Measurements from ENCODE around the gene HMX1.

Gene HMX1

DNA sequence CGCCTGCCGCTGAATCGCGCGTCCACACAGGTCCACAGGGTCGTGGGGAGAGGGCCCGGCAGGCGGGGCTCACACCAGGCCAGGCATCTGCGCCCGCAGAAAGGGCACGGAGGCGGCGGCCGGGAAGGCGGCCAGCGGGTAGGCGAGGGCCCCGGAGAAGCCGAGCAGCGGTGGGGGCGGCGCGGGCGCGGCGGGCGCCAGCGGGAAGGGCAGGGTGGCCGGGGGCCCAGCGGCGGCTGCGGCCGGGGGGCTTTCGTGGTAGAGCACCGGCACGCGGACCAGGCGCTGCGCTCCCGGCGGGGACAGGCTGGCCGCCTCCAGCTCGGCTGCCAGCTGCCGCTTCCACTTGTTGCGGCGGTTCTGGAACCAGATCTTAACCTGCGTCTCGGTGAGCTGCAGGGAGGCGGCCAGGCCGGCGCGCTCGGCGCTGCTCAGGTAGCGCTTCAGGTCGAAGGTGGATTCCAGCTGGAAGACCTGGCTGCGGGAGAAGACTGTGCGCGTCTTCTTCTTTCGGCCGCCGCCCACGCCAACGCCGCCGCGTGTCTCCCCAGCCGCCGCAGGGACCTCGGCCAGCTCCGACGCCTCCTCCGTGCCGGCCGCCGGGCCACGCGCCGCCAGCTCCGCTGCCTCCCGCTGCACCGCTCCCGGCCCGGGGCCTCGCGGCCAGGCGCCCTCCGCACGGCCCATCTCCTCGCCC lies 3.9 kb downstream of the HMX1 start:
- no peak for DNase-seq

DNA sequence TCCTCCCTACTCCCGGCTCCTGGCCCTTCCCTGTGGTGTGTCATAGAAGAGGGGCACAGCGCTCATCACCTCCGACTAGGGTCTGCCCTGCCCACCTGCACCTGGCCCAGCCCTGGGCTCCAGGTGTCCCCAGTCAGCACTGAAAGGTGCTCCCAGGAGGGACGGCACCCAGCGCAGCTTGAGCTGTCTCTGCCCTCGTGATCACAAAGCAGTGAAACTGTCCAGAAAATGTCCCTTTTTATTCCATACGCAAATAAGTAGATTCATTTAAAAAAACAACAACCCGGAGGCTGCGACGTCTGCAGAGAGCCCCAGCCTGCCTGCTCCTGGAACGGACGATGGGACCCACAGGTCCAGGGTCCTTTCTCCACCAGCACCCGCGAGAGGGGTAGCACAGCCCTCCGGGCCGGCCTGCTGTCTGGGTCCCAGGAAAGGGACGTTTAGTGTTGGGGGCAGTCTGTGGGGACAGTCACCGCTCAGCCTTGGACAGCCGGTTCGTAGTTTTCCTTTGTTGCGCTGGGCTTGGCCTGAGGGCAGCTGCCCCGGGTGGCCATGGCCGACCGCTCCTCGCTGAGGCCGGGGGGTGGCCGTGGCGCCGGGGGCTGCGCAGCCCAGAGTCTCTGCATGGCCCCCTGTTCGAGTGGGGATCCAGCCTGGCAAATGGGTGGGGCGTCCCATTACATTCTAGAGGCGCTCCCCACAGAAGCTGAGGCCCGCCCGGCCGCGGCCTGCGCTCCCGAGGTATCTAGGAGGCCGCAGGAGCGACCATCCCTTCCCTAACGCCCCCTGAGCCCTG lies 4.6 kb downstream of the HMX1 start:
- no peak for DNase-seq

DNA sequence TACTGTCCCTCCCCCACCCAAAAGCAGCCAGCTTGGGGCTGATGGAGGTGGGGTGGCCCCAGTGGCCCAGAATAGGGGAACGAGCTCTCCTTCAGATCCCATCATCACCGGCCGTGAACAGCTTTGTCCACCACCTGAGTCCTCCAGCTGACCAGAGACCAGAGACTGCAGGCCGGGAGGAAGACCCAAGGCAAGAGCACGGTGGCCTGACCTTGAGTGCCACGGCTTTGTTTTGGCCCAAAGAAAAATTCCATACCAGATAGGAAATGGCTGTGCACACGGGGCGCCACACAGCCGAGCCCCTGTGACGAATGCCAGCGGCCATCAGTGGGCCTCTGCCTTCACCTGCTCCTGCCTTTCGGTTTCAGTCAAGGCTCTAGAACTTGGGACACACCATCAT lies 5.2 kb downstream of the HMX1 start:
- DNase-seq: no peak

DNA sequence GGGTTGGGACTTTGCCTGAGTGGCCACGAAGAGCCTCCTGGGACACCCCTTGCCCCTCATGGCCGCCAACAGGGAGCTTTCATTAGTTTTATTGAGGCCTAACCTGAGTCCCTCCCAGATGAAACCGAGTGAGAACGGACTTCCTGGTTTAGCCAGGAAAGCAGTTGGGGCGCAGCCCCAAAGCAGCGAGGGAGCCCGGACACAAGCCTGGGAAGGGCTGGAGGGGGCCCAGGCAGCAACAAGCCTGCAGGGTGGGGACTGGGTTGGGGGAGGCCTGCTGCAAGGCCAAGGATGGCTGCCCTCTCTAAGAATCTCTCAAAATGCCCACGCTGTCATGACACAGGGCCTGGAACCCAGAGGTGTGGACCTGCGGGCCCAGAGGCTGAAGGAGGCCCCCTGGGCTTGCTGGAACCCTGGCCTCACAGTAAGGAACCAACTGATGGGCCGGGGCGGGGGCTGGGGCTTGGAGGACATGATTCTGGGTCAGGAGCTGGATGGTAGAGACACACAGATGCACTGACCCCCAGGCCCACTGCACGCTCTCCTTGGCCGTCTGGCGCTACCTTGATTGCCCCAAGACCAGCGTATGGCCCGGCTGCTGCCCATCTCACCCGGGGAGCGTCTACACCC lies 5.8 kb downstream of the HMX1 start:
- DNase-seq: no peak

DNA sequence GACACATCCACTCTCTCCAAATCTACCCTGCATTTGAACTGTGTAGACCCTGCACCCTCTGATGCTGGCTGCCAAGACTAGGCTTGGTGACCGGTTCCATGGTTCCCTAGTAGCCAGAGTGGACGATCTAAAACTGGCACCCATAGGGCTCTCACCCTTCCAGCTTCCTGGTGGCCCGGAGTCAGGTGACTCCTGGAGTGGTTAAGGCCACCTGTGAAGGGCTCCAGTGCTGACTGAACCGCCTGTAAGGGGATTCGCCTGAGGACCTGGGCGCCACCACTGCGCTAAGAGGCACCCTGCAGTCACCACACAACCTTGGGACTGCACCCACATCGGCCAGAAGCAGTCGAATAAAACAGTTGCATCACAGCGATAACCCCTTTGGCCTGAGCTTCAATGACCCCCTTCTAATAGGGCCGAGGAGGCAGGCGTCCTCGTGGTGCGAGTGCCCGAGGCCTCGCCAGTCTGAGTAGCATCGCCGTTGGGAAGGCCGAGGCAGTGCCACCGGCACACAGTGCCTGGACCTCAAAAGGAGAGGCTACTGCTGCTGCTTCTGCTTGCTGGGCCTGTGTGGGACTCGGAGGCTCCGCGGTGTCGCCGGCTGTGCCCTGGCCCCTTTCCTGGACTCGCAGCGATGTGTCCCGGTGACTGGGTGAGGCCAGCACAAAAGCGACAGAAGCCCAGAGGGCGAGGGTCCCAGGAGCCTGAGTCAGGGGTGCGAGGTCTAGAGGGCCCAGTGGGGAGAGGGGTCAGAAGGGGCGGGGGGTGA lies 6.5 kb downstream of the HMX1 start:
- no peak for DNase-seq

DNA sequence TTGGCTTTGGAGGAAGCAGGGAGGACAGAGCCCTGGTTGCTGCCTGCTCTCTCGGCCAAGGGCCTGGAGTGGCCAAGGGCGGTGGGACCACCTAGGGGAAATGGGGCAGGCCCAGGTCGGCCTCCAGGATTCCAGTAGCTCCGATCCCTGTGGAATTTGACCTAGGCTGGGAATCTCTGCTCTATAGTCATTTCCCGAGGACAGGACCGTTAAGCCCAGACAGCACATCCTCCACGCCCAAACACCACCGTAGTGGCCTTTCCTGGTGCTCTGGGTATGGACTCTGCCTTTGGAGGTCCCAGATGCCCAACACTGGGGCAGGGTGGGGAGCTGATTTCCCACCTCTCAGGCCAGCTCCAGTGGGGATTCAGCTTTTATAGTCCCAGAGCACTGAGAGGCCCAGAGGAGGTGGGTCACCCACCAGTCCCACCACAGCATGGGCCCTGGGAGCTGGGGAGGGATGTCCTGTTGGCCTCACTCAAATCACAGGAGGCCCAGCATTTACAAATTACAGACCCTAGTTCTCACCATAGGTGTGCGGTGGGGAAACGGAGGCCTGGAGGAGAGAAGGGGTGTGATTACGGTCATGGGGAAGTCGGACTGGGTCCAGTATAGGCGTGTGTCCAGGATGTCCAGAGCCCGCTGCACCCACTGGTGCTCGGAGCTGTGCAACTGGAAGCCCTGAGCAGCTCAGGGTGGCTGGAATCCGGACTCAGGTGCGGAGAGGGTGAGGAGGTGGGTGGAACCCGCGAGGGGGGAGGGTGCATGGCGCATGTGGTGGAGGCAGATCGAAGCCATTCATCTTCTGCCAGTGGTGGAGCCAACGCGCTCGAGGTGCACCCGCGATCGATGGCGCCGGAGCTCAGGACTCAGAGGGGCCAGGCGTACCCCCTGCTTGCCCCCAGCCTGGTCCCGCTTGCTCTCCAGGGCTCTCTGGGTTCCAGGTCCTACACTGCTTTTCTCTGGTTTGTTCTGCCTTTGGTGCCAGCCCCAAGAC lies 7.7 kb downstream of the HMX1 start:
- DNase-seq: no peak

DNA sequence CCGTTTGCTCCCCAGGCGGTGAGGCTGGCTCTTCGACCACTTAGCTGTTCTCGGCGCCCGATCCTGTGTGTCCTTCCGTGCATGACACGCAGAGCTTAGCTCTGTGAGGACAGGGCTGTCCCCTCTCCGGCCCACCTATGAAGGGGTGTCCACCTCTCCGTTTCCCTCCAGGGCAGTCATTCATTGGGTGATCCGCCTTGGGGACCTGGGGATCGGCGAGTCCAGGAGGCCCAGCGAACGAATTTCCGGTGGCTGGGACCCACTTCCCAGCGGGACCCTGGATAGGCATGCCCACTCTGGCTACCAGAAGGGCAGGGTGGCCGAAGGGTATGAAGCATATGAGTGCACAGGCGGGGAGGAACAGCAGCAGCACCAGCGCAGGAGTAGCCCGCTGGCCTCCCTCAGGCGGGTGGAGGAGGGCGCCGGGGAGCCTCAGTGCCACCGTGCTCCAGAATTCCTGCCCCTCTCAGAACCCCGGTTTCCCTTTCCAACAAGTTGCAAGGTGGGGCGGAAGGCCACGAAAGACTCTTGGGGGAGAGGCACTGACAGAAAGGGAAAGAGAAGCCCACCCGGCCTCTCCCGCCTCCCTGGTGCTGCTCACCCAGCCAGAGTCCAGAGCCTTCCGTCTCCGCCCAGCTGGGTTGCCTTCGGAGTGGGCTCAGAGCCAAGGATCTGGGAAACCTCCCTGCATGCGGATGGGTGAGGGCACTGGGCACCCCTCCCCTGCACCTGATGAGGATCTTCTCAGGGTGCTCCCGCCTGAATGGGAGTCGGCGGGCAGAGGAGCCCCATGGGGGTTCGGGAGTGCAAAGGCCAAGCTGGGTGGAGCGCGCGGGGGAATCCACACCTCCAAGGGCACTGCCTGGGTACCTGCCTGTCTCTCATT lies 8.6 kb downstream of the HMX1 start:
- no peak for DNase-seq

DNA sequence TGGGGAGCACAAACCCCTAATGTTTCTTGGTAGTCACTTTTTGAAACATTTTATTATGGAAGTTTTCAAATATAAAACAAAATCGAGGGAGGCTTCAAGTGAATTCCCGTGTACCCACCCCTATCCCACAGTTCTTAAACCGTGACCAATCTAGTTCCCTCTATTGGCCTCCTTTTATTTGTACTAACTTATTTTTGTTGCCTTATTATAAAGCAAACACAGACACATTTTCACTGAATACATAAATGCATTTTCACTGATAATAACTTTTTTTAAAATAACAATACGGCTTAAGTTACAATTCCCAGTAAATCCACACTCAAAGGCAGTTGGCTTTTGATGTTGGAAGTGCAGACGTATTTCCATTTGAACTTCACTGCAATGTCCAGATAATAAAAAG lies 9.3 kb downstream of the HMX1 start:
- DNase-seq: no peak

DNA sequence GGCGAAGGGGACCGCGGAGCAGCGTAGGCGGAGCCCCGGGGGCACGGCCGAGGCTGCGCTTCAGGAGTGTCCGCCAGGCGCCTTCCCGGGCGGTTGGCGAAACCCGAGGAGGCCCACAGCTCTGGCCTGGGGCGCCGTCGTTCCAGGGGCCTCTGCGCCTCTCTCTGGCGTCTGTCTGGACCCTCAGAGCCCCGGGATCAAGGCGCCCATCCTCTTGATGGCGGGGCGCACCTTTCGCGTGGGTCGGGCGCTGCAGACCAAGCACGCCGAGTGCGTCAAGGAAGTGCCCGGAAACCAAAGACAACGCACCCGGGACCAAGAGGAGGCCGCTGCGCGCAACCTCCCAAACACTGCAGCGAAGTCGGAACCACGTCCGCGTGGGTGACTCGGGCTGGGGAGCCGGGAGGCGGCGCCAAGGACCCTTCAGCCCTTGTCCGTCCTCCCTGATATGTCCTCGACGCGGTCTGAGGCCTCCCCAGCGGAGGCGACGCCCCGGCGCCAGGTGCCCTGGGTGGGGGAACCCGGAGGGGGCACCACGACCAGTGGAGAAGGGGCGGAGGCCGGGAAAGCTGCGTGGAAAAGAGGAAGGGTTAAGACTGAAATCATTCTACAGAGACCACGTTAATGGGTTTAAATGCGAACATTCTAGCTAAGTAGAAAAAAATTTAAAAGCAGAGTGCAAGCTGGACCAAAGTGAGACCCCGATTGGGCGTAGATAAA lies 9.9 kb downstream of the HMX1 start:
- no peak for DNase-seq

DNA sequence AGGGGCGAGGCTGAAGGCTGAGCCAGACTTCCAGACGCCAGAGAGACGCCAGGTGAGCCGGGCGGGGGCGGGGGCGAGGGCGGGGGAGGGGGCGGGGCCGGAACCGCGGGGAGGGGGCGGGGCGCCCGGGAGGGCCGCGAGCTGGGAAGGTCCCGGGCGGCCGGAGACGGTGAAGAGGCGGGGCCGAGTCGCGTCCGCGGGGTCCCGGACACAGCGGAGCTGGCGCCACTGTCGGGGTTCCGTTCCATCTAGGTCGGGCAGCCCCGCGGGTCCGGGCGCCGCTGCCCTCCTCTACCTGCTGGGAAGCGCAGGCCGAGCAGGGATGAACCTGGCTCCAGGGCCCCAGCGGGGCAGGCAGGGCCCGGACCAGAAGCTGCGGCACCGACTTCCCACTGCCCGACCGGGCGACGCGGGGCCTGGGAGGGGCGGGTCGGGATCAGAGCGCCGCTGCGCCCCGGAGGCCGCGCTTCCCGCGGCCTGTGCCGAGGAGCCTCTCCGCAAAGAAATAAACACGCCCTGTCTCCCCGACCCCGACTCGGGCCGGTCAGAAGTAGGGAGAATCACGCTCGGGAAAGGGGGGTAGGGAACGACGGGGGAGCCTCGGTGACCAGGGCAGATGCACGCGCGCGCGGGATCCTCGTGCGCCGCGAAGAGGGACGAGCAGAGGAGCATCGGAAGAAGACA lies 10.6 kb downstream of the HMX1 start:
- DNase-seq: no peak

DNA sequence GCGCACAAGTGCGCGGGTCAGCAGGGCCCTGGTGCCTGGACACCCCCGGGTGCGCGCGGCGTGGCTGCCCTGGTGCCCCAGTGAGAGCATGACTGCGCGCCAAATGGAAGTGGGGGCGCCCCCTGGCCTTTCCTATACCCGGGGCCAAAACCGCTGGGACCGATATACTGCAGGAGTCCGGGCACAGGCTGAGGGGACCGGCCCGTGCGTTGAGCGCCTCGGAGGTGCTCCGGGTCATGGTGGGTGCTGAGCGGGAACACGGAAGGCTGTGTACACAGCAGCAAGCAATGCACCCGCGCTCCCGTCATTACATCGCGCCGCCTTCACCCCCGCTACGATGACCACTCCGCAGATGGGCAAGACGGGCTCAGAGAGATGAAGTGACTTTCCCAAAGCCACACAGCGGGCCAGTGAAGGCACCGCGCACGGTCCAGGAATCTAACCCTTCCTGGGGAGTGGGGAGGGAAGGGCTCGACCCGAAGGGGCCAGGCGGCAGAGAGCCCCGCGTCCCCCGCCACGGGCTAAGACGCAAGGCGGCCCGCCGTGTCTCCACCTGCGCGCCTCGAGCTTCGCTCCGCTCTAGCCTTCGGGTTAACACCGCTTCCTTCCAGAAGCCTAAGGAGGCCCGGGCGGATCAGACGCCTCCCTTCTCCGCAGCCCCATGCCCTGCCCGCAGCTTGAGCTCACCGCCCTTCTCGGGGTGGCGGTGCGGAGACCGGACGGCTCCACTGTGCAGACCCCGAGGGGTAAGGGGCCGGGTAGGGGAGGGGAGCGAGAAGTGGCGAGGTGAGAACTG lies 11.3 kb downstream of the HMX1 start:
- no peak for DNase-seq

DNA sequence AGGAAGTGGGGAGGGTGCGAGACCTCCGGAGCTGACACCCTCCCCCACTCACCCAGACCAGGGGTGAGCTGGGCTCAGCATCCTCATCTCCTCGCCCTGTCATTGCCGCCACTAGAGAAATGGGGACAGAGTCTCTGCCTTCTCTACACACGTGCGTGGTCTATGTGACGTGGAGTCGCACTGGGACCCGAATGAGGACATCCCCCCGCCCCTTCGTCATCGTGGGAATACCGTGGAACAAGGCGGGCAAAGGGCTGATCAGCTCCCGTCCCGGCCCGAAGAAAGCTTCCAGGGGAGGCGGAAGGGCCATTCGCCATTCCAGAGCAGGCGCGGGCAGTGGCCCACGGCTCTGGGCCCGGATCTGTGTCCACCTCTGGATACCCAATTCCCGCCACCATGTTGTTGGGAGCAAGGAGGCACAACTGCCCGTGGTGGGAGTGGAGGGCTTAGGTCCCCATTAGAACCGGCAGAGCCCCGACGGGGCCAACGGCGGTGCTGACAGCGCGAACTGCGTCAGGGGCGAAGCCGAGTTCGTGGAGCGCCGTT lies 12.0 kb downstream of the HMX1 start:
- no peak for DNase-seq

DNA sequence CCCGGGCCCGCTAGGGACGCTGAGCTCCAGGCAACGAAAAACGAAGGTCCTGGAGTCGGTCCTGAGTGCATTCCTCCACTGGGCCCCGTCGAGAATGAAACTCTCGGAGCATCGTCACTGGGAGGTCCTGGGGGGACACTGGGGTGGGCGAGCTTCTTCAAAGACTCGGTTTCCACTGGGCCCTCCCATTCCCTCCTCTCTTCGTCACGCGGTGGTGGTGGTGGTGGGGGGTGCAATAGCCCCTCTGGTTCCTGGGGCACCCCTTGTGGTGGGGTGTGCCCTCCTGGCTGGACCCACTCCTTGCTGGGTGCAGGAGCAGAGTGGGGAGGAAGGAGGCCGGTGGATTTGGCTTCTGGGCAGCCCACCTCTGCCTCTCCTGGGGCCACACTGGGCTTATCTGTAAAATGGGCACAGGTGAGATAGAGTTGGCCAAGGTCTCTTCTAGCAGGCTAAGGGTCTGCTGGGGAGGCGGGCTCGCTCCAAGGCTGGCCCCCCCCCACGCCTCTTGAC lies 12.9 kb downstream of the HMX1 start:
- DNase-seq: no peak

DNA sequence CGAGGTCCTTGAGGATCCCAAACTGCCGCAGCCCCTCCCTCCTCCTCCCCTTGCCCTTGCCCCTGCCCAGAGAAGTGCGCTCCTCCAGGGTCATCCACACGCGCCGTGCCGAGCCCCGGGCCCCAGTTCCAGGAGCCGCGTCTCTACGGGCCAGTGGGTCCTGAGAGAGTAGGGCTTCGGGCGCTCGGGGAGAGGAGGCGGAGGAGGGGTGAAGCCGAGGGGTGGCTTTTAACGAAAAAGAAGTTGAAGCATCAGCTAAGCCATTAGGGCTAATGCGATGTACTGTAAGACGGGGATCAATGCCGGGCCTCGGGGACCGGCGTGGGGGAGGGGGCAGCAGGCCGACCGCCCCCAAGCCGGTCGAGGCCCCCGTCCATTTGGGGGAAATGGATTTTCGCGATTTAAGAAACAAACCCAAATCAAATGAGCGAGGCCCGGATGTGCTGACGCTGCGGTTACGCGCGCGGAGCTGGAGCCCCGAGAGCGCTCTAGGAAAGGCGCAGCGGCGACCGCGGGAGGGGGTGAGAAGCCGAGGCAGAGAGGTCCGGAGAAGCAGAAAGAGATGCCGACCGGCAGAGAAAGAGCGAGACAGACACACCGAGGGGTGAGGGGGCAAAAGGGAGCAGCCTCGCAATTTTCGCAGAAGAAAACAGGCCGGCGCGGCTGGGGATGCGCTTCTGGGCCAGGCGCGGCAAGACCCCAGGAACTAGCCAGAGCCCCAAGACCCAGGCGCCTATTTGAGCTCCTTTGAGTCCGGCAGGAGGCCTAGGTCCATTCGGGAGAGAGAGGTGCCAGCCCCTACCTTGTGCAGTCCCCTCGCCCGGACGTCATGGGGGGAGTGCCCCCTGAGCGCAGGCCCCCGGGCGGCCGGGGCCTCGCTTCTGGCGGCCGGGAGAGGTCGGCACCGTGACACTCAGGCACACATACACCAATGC lies 13.6 kb downstream of the HMX1 start:
- no peak for DNase-seq

DNA sequence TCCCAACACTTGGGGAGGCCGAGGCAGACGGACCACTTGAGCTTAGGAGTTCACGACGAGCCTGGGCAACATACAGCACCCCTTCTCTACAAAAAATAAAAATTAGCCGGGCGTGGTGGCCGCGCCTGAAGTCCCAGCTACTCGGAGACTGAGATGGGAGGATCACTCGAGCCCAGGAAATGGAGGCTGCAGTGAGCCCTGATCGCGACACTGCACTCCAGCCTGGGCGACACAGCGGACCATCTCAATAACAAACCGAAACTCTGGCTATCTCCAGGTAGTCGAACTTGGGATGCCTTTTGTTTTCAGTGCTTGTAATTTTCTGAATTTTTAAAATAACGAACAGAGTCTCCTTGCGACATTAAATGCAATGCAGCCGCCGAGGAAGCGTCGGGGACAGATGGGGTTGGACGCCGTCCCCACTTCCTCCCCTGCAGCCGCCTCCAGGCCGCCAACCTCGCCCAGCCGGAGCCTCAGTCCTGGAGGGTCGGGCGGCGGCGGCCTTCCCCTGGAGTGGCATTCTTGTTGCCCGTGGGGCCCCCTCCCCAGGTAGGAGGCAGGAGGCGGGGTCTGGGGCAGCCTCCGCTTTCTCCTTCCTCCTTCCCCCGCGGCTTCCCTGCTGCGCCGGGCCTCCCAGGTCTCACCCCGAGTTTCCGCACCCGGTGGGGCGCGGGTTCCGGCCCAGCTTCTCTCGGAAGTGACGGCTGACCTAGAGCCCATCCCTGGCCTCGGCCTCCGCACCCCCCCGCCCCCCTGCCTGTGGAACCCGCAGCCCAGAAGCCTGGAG lies 14.6 kb downstream of the HMX1 start:
- no peak for DNase-seq

DNA sequence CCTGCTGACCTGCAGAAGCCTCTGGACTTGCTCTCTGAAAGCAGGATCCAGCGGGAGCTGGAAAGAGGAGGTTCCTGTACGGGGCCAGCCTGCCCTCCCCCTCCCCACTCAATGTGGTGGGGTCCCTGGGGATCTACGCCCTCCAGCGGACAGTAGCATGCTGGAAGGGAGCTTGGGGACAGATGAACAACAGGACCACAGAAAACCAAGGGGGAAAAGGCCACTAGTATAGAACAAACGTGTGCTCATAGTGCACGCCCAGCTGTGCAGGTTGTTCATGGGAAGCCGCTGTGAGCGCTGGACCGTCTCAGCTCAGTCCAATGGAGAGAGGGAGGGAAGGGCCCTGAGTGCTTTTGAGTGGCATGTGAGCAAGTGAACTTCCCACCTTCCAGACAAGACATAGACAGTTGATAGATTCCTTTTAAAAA lies 15.8 kb downstream of the HMX1 start:
- no peak for DNase-seq
